Measurements from ENCODE around the gene BORCS6. TPM values are rescaled to one million over a fixed set of nuclear protein-coding genes. Genes with fewer than 3 reads are reported as not detected.

The BORCS6 gene
- total and polyA plus RNA-seq, 2 of the 13 experiments (the other 11 are each of a cell fraction or from before 2014, with no cell fraction given), result 2.0 to 5.1 TPM

DNA sequence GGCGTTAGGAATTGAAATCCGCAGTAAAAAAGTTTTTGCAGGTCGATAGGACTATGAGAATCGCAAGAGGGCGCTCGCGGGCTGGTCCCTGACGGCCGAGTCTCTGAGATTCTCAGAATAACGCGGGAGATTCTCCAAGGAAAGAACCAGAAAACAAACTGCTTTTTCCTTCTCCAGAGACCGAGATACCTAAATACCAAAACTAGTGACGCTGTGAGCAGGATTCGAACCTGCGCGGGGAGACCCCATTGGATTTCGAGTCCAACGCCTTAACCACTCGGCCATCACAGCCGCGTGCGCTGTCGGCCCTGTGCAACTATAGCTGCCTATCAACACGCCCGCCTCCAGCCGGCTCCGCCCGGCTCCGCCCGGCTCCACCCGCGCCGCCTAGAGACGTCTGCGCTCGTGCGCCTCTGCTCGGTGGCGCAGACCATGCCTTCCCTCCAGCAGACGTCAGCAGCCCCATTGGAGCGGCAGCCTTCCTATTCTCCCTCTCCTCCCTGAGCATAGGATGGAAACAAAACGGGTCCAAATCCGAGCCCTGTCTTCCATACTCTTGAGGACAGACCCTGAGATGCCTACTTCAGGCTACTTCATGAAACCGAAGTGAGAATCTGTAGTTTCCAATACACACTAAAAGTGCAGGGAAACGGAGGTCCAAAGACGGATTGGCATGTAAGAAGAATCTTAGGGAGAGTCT is 51.2 kb downstream of the BORCS6 start (continued):
- TF ChIP-seq, protein P1, sequence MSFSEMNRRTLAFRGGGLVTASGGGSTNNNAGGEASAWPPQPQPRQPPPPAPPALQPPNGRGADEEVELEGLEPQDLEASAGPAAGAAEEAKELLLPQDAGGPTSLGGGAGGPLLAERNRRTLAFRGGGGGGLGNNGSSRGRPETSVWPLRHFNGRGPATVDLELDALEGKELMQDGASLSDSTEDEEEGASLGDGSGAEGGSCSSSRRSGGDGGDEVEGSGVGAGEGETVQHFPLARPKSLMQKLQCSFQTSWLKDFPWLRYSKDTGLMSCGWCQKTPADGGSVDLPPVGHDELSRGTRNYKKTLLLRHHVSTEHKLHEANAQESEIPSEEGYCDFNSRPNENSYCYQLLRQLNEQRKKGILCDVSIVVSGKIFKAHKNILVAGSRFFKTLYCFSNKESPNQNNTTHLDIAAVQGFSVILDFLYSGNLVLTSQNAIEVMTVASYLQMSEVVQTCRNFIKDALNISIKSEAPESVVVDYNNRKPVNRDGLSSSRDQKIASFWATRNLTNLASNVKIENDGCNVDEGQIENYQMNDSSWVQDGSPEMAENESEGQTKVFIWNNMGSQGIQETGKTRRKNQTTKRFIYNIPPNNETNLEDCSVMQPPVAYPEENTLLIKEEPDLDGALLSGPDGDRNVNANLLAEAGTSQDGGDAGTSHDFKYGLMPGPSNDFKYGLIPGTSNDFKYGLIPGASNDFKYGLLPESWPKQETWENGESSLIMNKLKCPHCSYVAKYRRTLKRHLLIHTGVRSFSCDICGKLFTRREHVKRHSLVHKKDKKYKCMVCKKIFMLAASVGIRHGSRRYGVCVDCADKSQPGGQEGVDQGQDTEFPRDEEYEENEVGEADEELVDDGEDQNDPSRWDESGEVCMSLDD (CRISPR knock-in tag; IDR thresholded peaks at IDR 0.05; ENCODE audit: borderline replicate concordance), result no peak
- TF ChIP-seq POGZ (CRISPR knock-in tag; IDR thresholded peaks at IDR 0.05) (peak; percentile 42), ZNF652 (CRISPR knock-in tag; IDR thresholded peaks at IDR 0.05; ENCODE audit: borderline replicate concordance, low read depth) (no peak; the same call in 1 of the 2 replicates)
- TF ChIP-seq, protein P2, sequence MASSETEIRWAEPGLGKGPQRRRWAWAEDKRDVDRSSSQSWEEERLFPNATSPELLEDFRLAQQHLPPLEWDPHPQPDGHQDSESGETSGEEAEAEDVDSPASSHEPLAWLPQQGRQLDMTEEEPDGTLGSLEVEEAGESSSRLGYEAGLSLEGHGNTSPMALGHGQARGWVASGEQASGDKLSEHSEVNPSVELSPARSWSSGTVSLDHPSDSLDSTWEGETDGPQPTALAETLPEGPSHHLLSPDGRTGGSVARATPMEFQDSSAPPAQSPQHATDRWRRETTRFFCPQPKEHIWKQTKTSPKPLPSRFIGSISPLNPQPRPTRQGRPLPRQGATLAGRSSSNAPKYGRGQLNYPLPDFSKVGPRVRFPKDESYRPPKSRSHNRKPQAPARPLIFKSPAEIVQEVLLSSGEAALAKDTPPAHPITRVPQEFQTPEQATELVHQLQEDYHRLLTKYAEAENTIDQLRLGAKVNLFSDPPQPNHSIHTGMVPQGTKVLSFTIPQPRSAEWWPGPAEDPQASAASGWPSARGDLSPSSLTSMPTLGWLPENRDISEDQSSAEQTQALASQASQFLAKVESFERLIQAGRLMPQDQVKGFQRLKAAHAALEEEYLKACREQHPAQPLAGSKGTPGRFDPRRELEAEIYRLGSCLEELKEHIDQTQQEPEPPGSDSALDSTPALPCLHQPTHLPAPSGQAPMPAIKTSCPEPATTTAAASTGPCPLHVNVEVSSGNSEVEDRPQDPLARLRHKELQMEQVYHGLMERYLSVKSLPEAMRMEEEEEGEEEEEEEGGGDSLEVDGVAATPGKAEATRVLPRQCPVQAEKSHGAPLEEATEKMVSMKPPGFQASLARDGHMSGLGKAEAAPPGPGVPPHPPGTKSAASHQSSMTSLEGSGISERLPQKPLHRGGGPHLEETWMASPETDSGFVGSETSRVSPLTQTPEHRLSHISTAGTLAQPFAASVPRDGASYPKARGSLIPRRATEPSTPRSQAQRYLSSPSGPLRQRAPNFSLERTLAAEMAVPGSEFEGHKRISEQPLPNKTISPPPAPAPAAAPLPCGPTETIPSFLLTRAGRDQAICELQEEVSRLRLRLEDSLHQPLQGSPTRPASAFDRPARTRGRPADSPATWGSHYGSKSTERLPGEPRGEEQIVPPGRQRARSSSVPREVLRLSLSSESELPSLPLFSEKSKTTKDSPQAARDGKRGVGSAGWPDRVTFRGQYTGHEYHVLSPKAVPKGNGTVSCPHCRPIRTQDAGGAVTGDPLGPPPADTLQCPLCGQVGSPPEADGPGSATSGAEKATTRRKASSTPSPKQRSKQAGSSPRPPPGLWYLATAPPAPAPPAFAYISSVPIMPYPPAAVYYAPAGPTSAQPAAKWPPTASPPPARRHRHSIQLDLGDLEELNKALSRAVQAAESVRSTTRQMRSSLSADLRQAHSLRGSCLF (CRISPR knock-in tag; IDR thresholded peaks at IDR 0.05; ENCODE audit: borderline replicate concordance), result no peak

Measured in HepG2 (cell line).